WTC11 (cell line): ENCODE results near the gene LRRC28. TPM values are rescaled to one million over a fixed set of nuclear protein-coding genes. Genes with fewer than 3 reads are reported as not detected.

Source experiments
- ATAC-seq: fragments of 200-7000 bp; cut with Tn5 transposase; 2 replicates; pipeline ENCODE4 v1.10.0; 2021; ENCODE audit warnings: mild to moderate bottlenecking, moderate library complexity
- CTCF ChIA-PET: fragments of 300-600 bp; sonication (Branson Sonifier 250); formaldehyde crosslinking; loops from one replicate; lab custom pipeline; 2021; ENCODE audit warnings: antibody characterized with exemption; lab: Charles Lee
- POLR2A ChIA-PET: fragments of 350-600 bp; sonication (Branson Sonifier 250); formaldehyde crosslinking; loops from one replicate; lab custom pipeline; 2021; ENCODE audit warnings: antibody characterized with exemption; lab: Charles Lee
- DNase-seq: peaks from one replicate; pipeline ENCODE4 v3.0.0; 2021; ENCODE audit warnings: low spot score
- H3K27ac Mint-ChIP-seq: 2 replicates; pipeline ENCODE4 v1.8.0; 2021; ENCODE audit warnings: mixed read lengths
- H3K27me3 Mint-ChIP-seq: 2 replicates; pipeline ENCODE4 v1.8.0; 2021; ENCODE audit warnings: low read depth, mild to moderate bottlenecking, moderate library complexity, mixed read lengths
- H3K36me3 Mint-ChIP-seq: 2 replicates; pipeline ENCODE4 v1.8.0; 2021; ENCODE audit warnings: mixed read lengths
- H3K4me1 Mint-ChIP-seq: 2 replicates; pipeline ENCODE4 v1.8.0; 2022; ENCODE audit warnings: mixed read lengths
- H3K4me3 Mint-ChIP-seq: 2 replicates; pipeline ENCODE4 v1.8.0; 2021; ENCODE audit warnings: mild to moderate bottlenecking, moderate library complexity, mixed read lengths
- H3K9me3 Mint-ChIP-seq: 2 replicates; pipeline ENCODE4 v1.8.0; 2021; ENCODE audit warnings: mixed read lengths
- AR ChIP-seq: fragments of 250-450 bp; sonication (Bioruptor Pico); IDR thresholded peaks from 2 replicates; pipeline ENCODE4 v1.9.0; 2021; ENCODE audit warnings: mild to moderate bottlenecking
- CTCF ChIP-seq: fragments of 200-600 bp; IDR thresholded peaks from 2 replicates; pipeline ENCODE4 v1.8.0; 2022; ENCODE audit warnings: antibody characterized with exemption
- EMX1 ChIP-seq: fragments of 250-450 bp; sonication (Bioruptor Pico); IDR thresholded peaks from 2 replicates; pipeline ENCODE4 v1.8.0; 2021; ENCODE audit warnings: mild to moderate bottlenecking
- ETV6 ChIP-seq: sonication (generic); formaldehyde crosslinking; IDR thresholded peaks from 2 replicates; pipeline ENCODE4 v1.8.1; 2022; ENCODE audit warnings: mild to moderate bottlenecking, missing genetic modification reagents
- GABPB1 ChIP-seq: sonication (generic); formaldehyde crosslinking; IDR thresholded peaks from 2 replicates; pipeline ENCODE4 v1.8.1; 2023; ENCODE audit warnings: mild to moderate bottlenecking, missing genetic modification reagents
- MYBL2 ChIP-seq: sonication (generic); formaldehyde crosslinking; IDR thresholded peaks from 2 replicates; pipeline ENCODE4 v1.8.1; 2023; ENCODE audit warnings: mild to moderate bottlenecking, moderate library complexity, missing genetic modification reagents
- NFE2L1 ChIP-seq: sonication (generic); formaldehyde crosslinking; IDR thresholded peaks from 2 replicates; pipeline ENCODE4 v1.8.1; 2023; ENCODE audit warnings: missing genetic modification reagents
- SMAD4 ChIP-seq: sonication (generic); formaldehyde crosslinking; IDR thresholded peaks from 2 replicates; pipeline ENCODE4 v1.8.0; 2022; ENCODE audit warnings: mild to moderate bottlenecking, missing genetic modification reagents
- TEAD1 ChIP-seq: sonication (generic); formaldehyde crosslinking; IDR thresholded peaks from 2 replicates; pipeline ENCODE4 v1.8.0; 2022; ENCODE audit warnings: mild to moderate bottlenecking, missing genetic modification reagents
- TP53 ChIP-seq: sonication (generic); formaldehyde crosslinking; IDR thresholded peaks from 2 replicates; pipeline ENCODE4 v1.8.1; 2023; ENCODE audit warnings: mild to moderate bottlenecking, missing genetic modification reagents
- total RNA-seq: library from RNA; stranded (reverse); gene quantifications from 3 replicates; pipeline ENCODE4 v1.2.3, GENCODE V29; 2021
- TF ChIP-seq, protein P1 (sequence below): sonication (generic); formaldehyde crosslinking; IDR thresholded peaks from 2 replicates; pipeline ENCODE4 v1.8.1; 2023; ENCODE audit warnings: mild to moderate bottlenecking, missing genetic modification reagents, moderate library complexity
- TF ChIP-seq, protein P2 (sequence below): sonication (generic); formaldehyde crosslinking; IDR thresholded peaks from 2 replicates; pipeline ENCODE4 v1.8.0; 2023; ENCODE audit warnings: missing genetic modification reagents, mild to moderate bottlenecking, borderline replicate concordance
- TF ChIP-seq, protein P3 (sequence below): fragments of 250-450 bp; sonication (Bioruptor Pico); conservative IDR thresholded peaks from 2 replicates; pipeline ENCODE4 v1.9.0; 2021; ENCODE audit warnings: mild to moderate bottlenecking

Gene LRRC28
- total RNA-seq, 1 experiment from 2014 or later = 18.4 TPM

- ChIA-PET CTCF (no interaction called here), POLR2A (no interaction called here)
- TF ChIP-seq, protein P1, sequence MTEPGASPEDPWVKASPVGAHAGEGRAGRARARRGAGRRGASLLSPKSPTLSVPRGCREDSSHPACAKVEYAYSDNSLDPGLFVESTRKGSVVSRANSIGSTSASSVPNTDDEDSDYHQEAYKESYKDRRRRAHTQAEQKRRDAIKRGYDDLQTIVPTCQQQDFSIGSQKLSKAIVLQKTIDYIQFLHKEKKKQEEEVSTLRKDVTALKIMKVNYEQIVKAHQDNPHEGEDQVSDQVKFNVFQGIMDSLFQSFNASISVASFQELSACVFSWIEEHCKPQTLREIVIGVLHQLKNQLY = no peak
- TF ChIP-seq MYBL2 (CRISPR knock-in tag) (no peak), NFE2L1 (CRISPR knock-in tag) (no peak), EMX1 (CRISPR knock-in tag) (no peak), CTCF (no peak)
- TF ChIP-seq, protein P2, sequence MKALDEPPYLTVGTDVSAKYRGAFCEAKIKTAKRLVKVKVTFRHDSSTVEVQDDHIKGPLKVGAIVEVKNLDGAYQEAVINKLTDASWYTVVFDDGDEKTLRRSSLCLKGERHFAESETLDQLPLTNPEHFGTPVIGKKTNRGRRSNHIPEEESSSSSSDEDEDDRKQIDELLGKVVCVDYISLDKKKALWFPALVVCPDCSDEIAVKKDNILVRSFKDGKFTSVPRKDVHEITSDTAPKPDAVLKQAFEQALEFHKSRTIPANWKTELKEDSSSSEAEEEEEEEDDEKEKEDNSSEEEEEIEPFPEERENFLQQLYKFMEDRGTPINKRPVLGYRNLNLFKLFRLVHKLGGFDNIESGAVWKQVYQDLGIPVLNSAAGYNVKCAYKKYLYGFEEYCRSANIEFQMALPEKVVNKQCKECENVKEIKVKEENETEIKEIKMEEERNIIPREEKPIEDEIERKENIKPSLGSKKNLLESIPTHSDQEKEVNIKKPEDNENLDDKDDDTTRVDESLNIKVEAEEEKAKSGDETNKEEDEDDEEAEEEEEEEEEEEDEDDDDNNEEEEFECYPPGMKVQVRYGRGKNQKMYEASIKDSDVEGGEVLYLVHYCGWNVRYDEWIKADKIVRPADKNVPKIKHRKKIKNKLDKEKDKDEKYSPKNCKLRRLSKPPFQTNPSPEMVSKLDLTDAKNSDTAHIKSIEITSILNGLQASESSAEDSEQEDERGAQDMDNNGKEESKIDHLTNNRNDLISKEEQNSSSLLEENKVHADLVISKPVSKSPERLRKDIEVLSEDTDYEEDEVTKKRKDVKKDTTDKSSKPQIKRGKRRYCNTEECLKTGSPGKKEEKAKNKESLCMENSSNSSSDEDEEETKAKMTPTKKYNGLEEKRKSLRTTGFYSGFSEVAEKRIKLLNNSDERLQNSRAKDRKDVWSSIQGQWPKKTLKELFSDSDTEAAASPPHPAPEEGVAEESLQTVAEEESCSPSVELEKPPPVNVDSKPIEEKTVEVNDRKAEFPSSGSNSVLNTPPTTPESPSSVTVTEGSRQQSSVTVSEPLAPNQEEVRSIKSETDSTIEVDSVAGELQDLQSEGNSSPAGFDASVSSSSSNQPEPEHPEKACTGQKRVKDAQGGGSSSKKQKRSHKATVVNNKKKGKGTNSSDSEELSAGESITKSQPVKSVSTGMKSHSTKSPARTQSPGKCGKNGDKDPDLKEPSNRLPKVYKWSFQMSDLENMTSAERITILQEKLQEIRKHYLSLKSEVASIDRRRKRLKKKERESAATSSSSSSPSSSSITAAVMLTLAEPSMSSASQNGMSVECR = no peak
- TF ChIP-seq, protein P3, sequence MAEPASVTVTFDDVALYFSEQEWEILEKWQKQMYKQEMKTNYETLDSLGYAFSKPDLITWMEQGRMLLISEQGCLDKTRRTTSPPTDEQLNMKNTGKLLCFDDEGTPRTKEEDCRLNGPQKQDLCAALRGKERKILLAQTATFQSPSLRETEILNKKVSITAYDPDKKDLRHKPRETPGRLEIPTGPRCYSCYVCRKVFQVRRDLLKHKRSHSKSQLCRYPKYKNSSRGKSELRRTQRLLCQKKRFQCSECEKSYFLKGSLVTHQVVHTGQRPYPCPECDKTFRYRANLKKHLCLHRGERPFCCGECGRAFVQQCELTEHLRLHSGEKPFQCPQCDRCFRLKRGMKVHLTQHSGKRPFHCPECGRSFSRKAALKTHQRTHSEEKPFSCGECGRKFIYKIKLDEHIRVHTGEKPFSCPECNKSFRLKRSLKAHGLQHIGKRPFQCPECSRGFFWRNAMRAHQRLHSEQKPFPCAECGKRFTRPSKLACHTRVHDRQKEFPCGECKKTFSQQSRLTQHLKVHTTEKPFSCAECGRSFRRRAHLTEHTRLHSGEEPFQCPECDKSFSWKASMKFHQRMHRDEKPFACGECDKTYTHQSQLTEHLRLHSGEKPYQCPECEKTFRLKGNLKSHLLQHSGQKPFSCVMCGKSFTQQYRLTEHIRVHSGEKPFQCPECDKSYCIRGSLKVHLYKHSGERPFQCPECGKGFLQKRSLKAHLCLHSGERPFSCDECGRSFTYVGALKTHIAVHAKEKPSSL (CRISPR knock-in tag) = no peak
- Mint-ChIP-seq H3K4me1 (peaks cover under 1% of the 10 kb centered on the region), H3K36me3 (no peaks in the 10 kb centered on the region), H3K4me3 (no peak overlapping the region), H3K27ac (no peak overlapping the region), H3K9me3 (no peaks in the 10 kb centered on the region), H3K27me3 (no peaks in the 10 kb centered on the region)
- ATAC-seq = no peak
- DNase-seq = no peak
These were observed 75.0 kb downstream of the LRRC28 start for GRCh38 chr15:99326235-99326634.

GRCh38 chr15:99328106-99329072 is 77.1 kb downstream of the LRRC28 start:
- no peak overlapping the region for H3K27ac Mint-ChIP-seq
- H3K27me3 Mint-ChIP-seq = no peaks in the 10 kb centered on the region
- peaks cover 13% of the 10 kb centered on the region for H3K4me1 Mint-ChIP-seq
- DNase-seq (no peak), ATAC-seq (no peak; the same call in 1 of the 2 replicates)
- TF ChIP-seq TP53 (CRISPR knock-in tag) = no peak
- TF ChIP-seq AR (CRISPR knock-in tag) = no peak
- TF ChIP-seq TEAD1 = no peak
- no peak for TF ChIP-seq ETV6 (CRISPR knock-in tag)
- TF ChIP-seq, protein P2 = no peak
- TF ChIP-seq GABPB1 (CRISPR knock-in tag) = peak; percentile 79
- TF ChIP-seq SMAD4 (CRISPR knock-in tag) = no peak
- no peaks in the 10 kb centered on the region for H3K36me3 Mint-ChIP-seq
- no peaks in the 10 kb centered on the region for H3K9me3 Mint-ChIP-seq
- no peak overlapping the region for H3K4me3 Mint-ChIP-seq
- POLR2A ChIA-PET = no interaction called here
- CTCF ChIA-PET = no interaction called here
